OCI-LY1 (cell line): ENCODE results near the gene ENDOV.

ENCODE experiments used
- H2AFZ ChIP-seq: fragments of 200-600 bp; sonication (generic), shearing (Covaris generic); 2 replicates; pipeline ENCODE4 v1.6.0; 2014; ENCODE audit warnings: antibody characterized with exemption, mild to moderate bottlenecking, low read length
- H3F3A ChIP-seq: fragments of 200-600 bp; sonication (generic), shearing (Covaris generic); 2 replicates; pipeline ENCODE4 v1.6.0; 2014; ENCODE audit warnings: mild to moderate bottlenecking, antibody characterized with exemption, low read length, moderate library complexity; ENCODE audit not compliant: insufficient read depth
- H3K27ac ChIP-seq: fragments of 200-600 bp; sonication (generic); 2 replicates; pipeline ENCODE4 v1.5.1; 2014; ENCODE audit warnings: low read length, mixed run types, mild to moderate bottlenecking, low read depth; ENCODE audit not compliant: poor library complexity, severe bottlenecking
- H3K27me3 ChIP-seq: fragments of 200-600 bp; sonication (generic); 2 replicates; pipeline ENCODE4 v1.6.0; 2014; ENCODE audit warnings: antibody characterized with exemption, mild to moderate bottlenecking, low read length, moderate library complexity; ENCODE audit not compliant: insufficient read depth
- H3K36me3 ChIP-seq: fragments of 200-600 bp; sonication (generic); 2 replicates; pipeline ENCODE4 v1.6.1; 2014; ENCODE audit warnings: mild to moderate bottlenecking, antibody characterized with exemption, low read length, moderate library complexity, mixed read lengths; ENCODE audit not compliant: insufficient read depth
- H3K4me1 ChIP-seq: fragments of 200-600 bp; sonication (generic); 2 replicates; pipeline ENCODE4 v1.5.1; 2014; ENCODE audit warnings: mild to moderate bottlenecking, low read length, moderate library complexity; ENCODE audit not compliant: insufficient read depth, severe bottlenecking
- H3K4me2 ChIP-seq: fragments of 200-600 bp; sonication (generic), shearing (Covaris generic); 2 replicates; pipeline ENCODE4 v1.6.1; 2014; ENCODE audit warnings: low read length
- H3K4me3 ChIP-seq: fragments of 200-600 bp; sonication (generic); 2 replicates; pipeline ENCODE4 v1.5.1; 2014; ENCODE audit warnings: low read length, low read depth, mild to moderate bottlenecking, mixed read lengths; ENCODE audit not compliant: poor library complexity, severe bottlenecking
- H3K79me2 ChIP-seq: fragments of 200-600 bp; shearing (Covaris generic); 2 replicates; pipeline ENCODE4 v1.6.1; 2016; ENCODE audit warnings: mixed run types, low read length, mixed read lengths; ENCODE audit not compliant: insufficient read depth
- H3K9ac ChIP-seq: fragments of 200-600 bp; sonication (generic), shearing (Covaris generic); 2 replicates; pipeline ENCODE4 v1.6.1; 2014; ENCODE audit warnings: mild to moderate bottlenecking, low read length, mixed read lengths
- H3K9me2 ChIP-seq: fragments of 200-600 bp; sonication (generic), shearing (Covaris generic); 2 replicates; pipeline ENCODE4 v1.6.1; 2014; ENCODE audit warnings: low read depth, mild to moderate bottlenecking, low read length, mixed read lengths
- H3K9me3 ChIP-seq: fragments of 200-600 bp; shearing (Covaris generic); 2 replicates; pipeline ENCODE4 v1.6.1; 2014; ENCODE audit warnings: low read length, mixed read lengths
- H4K20me1 ChIP-seq: fragments of 200-600 bp; sonication (generic), shearing (Covaris generic); 2 replicates; pipeline ENCODE4 v1.6.0; 2016; ENCODE audit warnings: mild to moderate bottlenecking, low read length; ENCODE audit not compliant: insufficient read depth
- CTCF ChIP-seq: fragments of 200-600 bp; sonication (generic), shearing (Covaris generic); IDR thresholded peaks from 2 replicates; pipeline ENCODE4 v1.5.1; 2017; ENCODE audit warnings: mild to moderate bottlenecking, antibody characterized with exemption, low read length, moderate library complexity, mixed read lengths
- EZH2 ChIP-seq: fragments of 200-600 bp; sonication (generic), shearing (Covaris generic); IDR thresholded peaks from 2 replicates; pipeline ENCODE4 v1.8.0; 2017; ENCODE audit warnings: borderline replicate concordance, mixed run types, mild to moderate bottlenecking, antibody characterized with exemption, low read length, moderate library complexity, mixed read lengths

Gene ENDOV

GRCh38 chr17:80474961-80475909, 60.3 kb downstream of the ENDOV start:
- Histone ChIP-seq H3K27me3 (peaks cover 5% of the 10 kb centered on the region; the same call in 1 of the 2 replicates), H3K36me3 (no peaks in the 10 kb centered on the region), H3K4me2 (peak overlapping the region; percentile 88)

GRCh38 chr17:80475910-80476876, 61.2 kb downstream of the ENDOV start, which contains the start of gene NPTX1:
TSS of gene NPTX1 (minus strand) at chr17:80476607. CDS start at chr17:80476446, 161 bp downstream.
- H3F3A ChIP-seq = no peaks in the 10 kb centered on the region
- H3K36me3 ChIP-seq = no peaks in the 10 kb centered on the region
- peak within 1 kb of the TSS; percentile 56 for H3K4me3 ChIP-seq
- H4K20me1 ChIP-seq = no peaks in the 10 kb centered on the region
- H3K27ac ChIP-seq = no peak within 1 kb of the TSS
- H2AFZ ChIP-seq = no peak within 1 kb of the TSS
- peaks cover 25% of the 10 kb centered on the region for H3K4me1 ChIP-seq
- H3K9me2 ChIP-seq = no peaks in the 10 kb centered on the region
- no peaks in the 10 kb centered on the region for H3K79me2 ChIP-seq
- TF ChIP-seq EZH2 = no peak
- TF ChIP-seq CTCF = no peak
- H3K9ac ChIP-seq = peak within 1 kb of the TSS; percentile 55; the same call in 1 of the 2 replicates
- no peaks in the 10 kb centered on the region for H3K9me3 ChIP-seq
- peak within 1 kb of the TSS; percentile 88 for H3K4me2 ChIP-seq
- H3K27me3 ChIP-seq = peaks cover 5% of the 10 kb centered on the region; the same call in 1 of the 2 replicates

More at GRCh38 chr17:80474961-80475909, 60.3 kb downstream of the ENDOV start:
- Histone ChIP-seq H3F3A (no peaks in the 10 kb centered on the region), H3K9me2 (no peaks in the 10 kb centered on the region), H3K4me3 (peak overlapping the region; percentile 56), H3K79me2 (no peaks in the 10 kb centered on the region), H3K9ac (peak overlapping the region; percentile 55; the same call in 1 of the 2 replicates), H4K20me1 (no peaks in the 10 kb centered on the region), H3K27ac (peak overlapping the region; percentile 34), H3K4me1 (peaks cover 20% of the 10 kb centered on the region), H2AFZ (no peak overlapping the region), H3K9me3 (no peaks in the 10 kb centered on the region)
- TF ChIP-seq CTCF = no peak
- TF ChIP-seq EZH2 = no peak

- Histone ChIP-seq H3K4me2 (peak overlapping the region; percentile 28; the same call in 1 of the 2 replicates), H3K4me1 (peaks cover 31% of the 10 kb centered on the region), H2AFZ (no peak overlapping the region), H4K20me1 (no peaks in the 10 kb centered on the region), H3K27me3 (peaks cover 4% of the 10 kb centered on the region; the same call in 1 of the 2 replicates), H3K27ac (no peak overlapping the region), H3K4me3 (no peak overlapping the region), H3F3A (no peaks in the 10 kb centered on the region), H3K79me2 (no peaks in the 10 kb centered on the region), H3K36me3 (no peaks in the 10 kb centered on the region), H3K9me3 (no peaks in the 10 kb centered on the region), H3K9ac (no peak overlapping the region), H3K9me2 (no peaks in the 10 kb centered on the region)
- TF ChIP-seq CTCF (no peak), EZH2 (no peak)
Observed at GRCh38 chr17:80476877-80477646, 62.1 kb downstream of the ENDOV start.
